ENCODE measurements around the gene ITPKC. TPM values are rescaled to one million over a fixed set of nuclear protein-coding genes. Genes with fewer than 3 reads are reported as not detected.
A peak's percentile ranks its signal among the peaks of the same experiment; 100 is the strongest.

The ITPKC gene
- total RNA-seq, 2 donors from 2014 or later = 15.2 to 15.6 TPM

- H3K36me3 ChIP-seq = peaks cover 34% of the 10 kb centered on the region
- no peak for DNase-seq (ENCODE audit: low spot score)
- TF ChIP-seq, protein P1, sequence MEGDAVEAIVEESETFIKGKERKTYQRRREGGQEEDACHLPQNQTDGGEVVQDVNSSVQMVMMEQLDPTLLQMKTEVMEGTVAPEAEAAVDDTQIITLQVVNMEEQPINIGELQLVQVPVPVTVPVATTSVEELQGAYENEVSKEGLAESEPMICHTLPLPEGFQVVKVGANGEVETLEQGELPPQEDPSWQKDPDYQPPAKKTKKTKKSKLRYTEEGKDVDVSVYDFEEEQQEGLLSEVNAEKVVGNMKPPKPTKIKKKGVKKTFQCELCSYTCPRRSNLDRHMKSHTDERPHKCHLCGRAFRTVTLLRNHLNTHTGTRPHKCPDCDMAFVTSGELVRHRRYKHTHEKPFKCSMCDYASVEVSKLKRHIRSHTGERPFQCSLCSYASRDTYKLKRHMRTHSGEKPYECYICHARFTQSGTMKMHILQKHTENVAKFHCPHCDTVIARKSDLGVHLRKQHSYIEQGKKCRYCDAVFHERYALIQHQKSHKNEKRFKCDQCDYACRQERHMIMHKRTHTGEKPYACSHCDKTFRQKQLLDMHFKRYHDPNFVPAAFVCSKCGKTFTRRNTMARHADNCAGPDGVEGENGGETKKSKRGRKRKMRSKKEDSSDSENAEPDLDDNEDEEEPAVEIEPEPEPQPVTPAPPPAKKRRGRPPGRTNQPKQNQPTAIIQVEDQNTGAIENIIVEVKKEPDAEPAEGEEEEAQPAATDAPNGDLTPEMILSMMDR (IDR thresholded peaks at IDR 0.05) = no peak
These were observed 7.1 kb upstream of the ITPKC start for GRCh38 chr19:40709817-40710216.

GRCh38 chr19:40713939-40714338, 3.0 kb upstream of the ITPKC start:
- Histone ChIP-seq H3K9me3 (no peaks in the 10 kb centered on the region), H3K4me1 (peaks cover 0 to 42% of the 10 kb centered on the region in 2 donors), H3K27me3 (no peaks in the 10 kb centered on the region), H3K4me3 (no peak overlapping the region), H3K27ac (peak overlapping the region; percentile 95 to 98), H3K36me3 (peaks cover 12% of the 10 kb centered on the region)
- TF ChIP-seq, protein P1 (IDR thresholded peaks at IDR 0.05) = no peak
- DNase-seq (ENCODE audit: low spot score) = no peak

More at GRCh38 chr19:40709817-40710216, 7.1 kb upstream of the ITPKC start:
- H3K27me3 ChIP-seq = no peaks in the 10 kb centered on the region
- no peak overlapping the region for H3K27ac ChIP-seq
- H3K9me3 ChIP-seq = no peaks in the 10 kb centered on the region
- H3K4me1 ChIP-seq = peaks cover 0 to 31% of the 10 kb centered on the region in 2 donors
- no peak overlapping the region for H3K4me3 ChIP-seq

GRCh38 chr19:40714441-40715299, 2.2 kb upstream of the ITPKC start:
- Histone ChIP-seq H3K27ac (peak overlapping the region; percentile 95 to 98), H3K4me3 (peak overlapping the region; percentile 40 to 80), H3K9me3 (no peaks in the 10 kb centered on the region), H3K27me3 (no peaks in the 10 kb centered on the region), H3K36me3 (peaks cover 4% of the 10 kb centered on the region), H3K4me1 (peaks cover 0 to 49% of the 10 kb centered on the region in 2 donors)
- peak; percentile 94 for DNase-seq (ENCODE audit: low spot score)
- TF ChIP-seq, protein P1 (IDR thresholded peaks at IDR 0.05) = no peak

DNA sequence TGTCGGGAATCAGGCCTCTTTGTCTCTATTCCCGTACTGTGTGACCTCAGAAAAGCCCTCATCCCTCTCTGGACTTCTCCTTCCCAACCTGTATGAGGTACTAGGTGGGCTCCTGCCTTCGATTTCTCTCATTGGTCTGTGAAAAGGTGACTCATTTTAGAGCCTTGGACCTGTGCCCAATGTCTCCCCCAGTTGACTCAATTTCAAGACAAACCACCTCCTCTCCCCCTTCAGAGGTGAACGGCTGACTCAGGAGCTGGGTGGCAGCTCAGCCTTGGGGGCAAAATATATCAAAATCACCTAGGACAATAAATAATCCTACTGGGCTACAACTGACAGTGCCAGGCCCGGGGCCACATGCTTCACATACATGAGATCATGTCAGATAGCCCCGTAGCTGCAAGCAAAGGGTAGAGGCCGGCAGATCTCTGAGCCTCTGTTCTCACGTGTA, 856 bp upstream of the ITPKC start:
- TF ChIP-seq, protein P1 (IDR thresholded peaks at IDR 0.05) = no peak
- peaks cover 0 to 63% of the 10 kb centered on the region in 2 donors for H3K4me1 ChIP-seq
- DNase-seq (ENCODE audit: low spot score) = peak; percentile 75
- no peaks in the 10 kb centered on the region for H3K27me3 ChIP-seq
- H3K36me3 ChIP-seq = no peaks in the 10 kb centered on the region
- peak overlapping the region; percentile 95 to 98 for H3K27ac ChIP-seq
- H3K9me3 ChIP-seq = no peaks in the 10 kb centered on the region
- H3K4me3 ChIP-seq = peak overlapping the region; percentile 80

DNA sequence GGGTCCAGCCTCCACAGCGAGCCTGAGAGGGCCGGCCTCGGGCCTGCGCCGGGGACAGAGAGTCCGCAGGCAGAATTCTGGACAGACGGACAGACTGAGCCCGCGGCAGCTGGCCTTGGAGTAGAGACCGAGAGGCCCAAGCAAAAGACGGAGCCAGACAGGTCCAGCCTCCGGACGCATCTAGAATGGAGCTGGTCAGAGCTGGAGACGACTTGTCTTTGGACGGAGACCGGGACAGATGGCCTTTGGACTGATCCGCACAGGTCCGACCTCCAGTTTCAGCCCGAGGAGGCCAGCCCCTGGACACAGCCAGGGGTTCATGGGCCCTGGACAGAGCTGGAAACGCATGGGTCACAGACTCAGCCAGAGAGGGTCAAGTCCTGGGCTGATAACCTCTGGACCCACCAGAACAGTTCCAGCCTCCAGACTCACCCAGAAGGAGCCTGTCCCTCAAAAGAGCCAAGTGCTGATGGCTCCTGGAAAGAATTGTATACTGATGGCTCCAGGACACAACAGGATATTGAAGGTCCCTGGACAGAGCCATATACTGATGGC, 490 bp downstream of the ITPKC start:
- no peak for DNase-seq (ENCODE audit: low spot score)
- Histone ChIP-seq H3K4me1 (peaks cover 0 to 76% of the 10 kb centered on the region in 2 donors), H3K9me3 (no peaks in the 10 kb centered on the region), H3K36me3 (no peaks in the 10 kb centered on the region), H3K4me3 (peak overlapping the region; percentile 80), H3K27ac (peak overlapping the region; percentile 95 to 98), H3K27me3 (no peaks in the 10 kb centered on the region)
- TF ChIP-seq, protein P1 (IDR thresholded peaks at IDR 0.05) = no peak

Data from right atrium auricular region (tissue), 2 donors.